EL (cell line): ENCODE data around the gene CDK4.

Source experiments
- DNase-seq: peaks from one replicate; pipeline ENCODE4 v3.0.0-alpha.2; 2016

CDK4 gene

GRCh38 chr12:57755454-57756372, 3.6 kb upstream of the CDK4 start:
- no peak for DNase-seq

GRCh38 chr12:57755194-57755453, 3.0 kb upstream of the CDK4 start:
- no peak for DNase-seq

- peak; percentile 43 for DNase-seq
Measured at GRCh38 chr12:57754411-57755193, 2.5 kb upstream of the CDK4 start, which contains the start of gene MARCHF9. Gene MARCHF9 (plus strand): TSS chr12:57755103. CDS start chr12:57755529, 426 bp downstream.

- DNase-seq = no peak
Measured at GRCh38 chr12:57753756-57754337, 1.7 kb upstream of the CDK4 start.

- no peak for DNase-seq
Measured at GRCh38 chr12:57752668-57753000, 524 bp upstream of the CDK4 start.

- no peak for DNase-seq
Measured at GRCh38 chr12:57751432-57751787, 700 bp downstream of the CDK4 start.

- no peak for DNase-seq
Measured at GRCh38 chr12:57750561-57751431, 1.3 kb downstream of the CDK4 start.

GRCh38 chr12:57749061-57749460, 3.0 kb downstream of the CDK4 start:
- DNase-seq = no peak

GRCh38 chr12:57746025-57746424, 6.1 kb downstream of the CDK4 start:
- no peak for DNase-seq

GRCh38 chr12:57745485-57745881, 6.6 kb downstream of the CDK4 start:
- DNase-seq = no peak

GRCh38 chr12:57744777-57745484, 7.2 kb downstream of the CDK4 start, which contains the start of gene TSPAN31:
Gene TSPAN31 (plus strand): TSS chr12:57745039. CDS start chr12:57745155, 116 bp downstream.
- peak; percentile 98 for DNase-seq

- no peak for DNase-seq
Measured at GRCh38 chr12:57744194-57744776, 7.8 kb downstream of the CDK4 start.

- no peak for DNase-seq
Measured at GRCh38 chr12:57743769-57744168, 8.3 kb downstream of the CDK4 start.

GRCh38 chr12:57741844-57742738, 10.0 kb downstream of the CDK4 start:
- no peak for DNase-seq

GRCh38 chr12:57741413-57741789, 10.7 kb downstream of the CDK4 start:
- no peak for DNase-seq

GRCh38 chr12:57740656-57741412, 11.3 kb downstream of the CDK4 start:
- no peak for DNase-seq

- DNase-seq = no peak
Measured at GRCh38 chr12:57739914-57740538, 12.1 kb downstream of the CDK4 start.

GRCh38 chr12:57739387-57739786, 12.7 kb downstream of the CDK4 start:
- no peak for DNase-seq

- no peak for DNase-seq
Measured at GRCh38 chr12:57738661-57739237, 13.4 kb downstream of the CDK4 start, which contains the start of gene AGAP2. Gene AGAP2 (minus strand): TSS chr12:57738742. CDS start chr12:57738246, 496 bp downstream.
